Measurements from ENCODE around the gene TMEM235.

- TF ChIP-seq POLR2A (IDR thresholded peaks at IDR 0.05) = no peak
- TF ChIP-seq, protein P1, sequence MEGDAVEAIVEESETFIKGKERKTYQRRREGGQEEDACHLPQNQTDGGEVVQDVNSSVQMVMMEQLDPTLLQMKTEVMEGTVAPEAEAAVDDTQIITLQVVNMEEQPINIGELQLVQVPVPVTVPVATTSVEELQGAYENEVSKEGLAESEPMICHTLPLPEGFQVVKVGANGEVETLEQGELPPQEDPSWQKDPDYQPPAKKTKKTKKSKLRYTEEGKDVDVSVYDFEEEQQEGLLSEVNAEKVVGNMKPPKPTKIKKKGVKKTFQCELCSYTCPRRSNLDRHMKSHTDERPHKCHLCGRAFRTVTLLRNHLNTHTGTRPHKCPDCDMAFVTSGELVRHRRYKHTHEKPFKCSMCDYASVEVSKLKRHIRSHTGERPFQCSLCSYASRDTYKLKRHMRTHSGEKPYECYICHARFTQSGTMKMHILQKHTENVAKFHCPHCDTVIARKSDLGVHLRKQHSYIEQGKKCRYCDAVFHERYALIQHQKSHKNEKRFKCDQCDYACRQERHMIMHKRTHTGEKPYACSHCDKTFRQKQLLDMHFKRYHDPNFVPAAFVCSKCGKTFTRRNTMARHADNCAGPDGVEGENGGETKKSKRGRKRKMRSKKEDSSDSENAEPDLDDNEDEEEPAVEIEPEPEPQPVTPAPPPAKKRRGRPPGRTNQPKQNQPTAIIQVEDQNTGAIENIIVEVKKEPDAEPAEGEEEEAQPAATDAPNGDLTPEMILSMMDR (IDR thresholded peaks at IDR 0.05) = no peak
These were observed 38.5 kb downstream of the TMEM235 start for GRCh38 chr17:78269955-78270381.
